H1 (cell line): Measurements from ENCODE around the gene TNNI2. TPM values are rescaled to one million over a fixed set of nuclear protein-coding genes. Genes with fewer than 3 reads are reported as not detected.

Source experiments
- CTCF ChIA-PET: fragments of 300-600 bp; sonication (Branson Sonifier 250); formaldehyde crosslinking; loops from one replicate; lab custom pipeline; 2021; ENCODE audit not compliant: partially characterized antibody; lab: Charles Lee
- POLR2A ChIA-PET: fragments of 300-600 bp; sonication (Branson Sonifier 250); formaldehyde crosslinking; loops from one replicate; lab custom pipeline; 2021; ENCODE audit warnings: inconsistent platforms; ENCODE audit not compliant: partially characterized antibody; lab: Charles Lee
- DNase-seq, 2 experiments: peaks; one replicate each; pipeline versions ENCODE4 v3.0.0 to v3.0.0-alpha.2; 2010 to 2022; ENCODE audit warnings: low spot score in 2 of 2, low read depth in 1 of 2, mixed read lengths in 1 of 2
- FAIRE-seq: peaks from 2 replicates; lab custom pipeline; 2011; peaks lifted over from hg19 to GRCh38; lab: Jason Lieb, UNC
- H2AFZ ChIP-seq: 2 replicates; pipeline ENCODE4 v1.8.1; 2012; ENCODE audit warnings: low read length, inconsistent platforms
- H2AK5ac ChIP-seq: 2 replicates; pipeline ENCODE4 v1.6.1; 2013; ENCODE audit warnings: low read depth, low read length
- H2BK120ac ChIP-seq: replicated peaks from 2 replicates; pipeline ENCODE3; 2013; ENCODE audit warnings: low read depth, low read length, inconsistent platforms
- H2BK12ac ChIP-seq: 2 replicates; pipeline ENCODE4 v1.6.1; 2013; ENCODE audit warnings: low read depth, low read length
- H2BK15ac ChIP-seq: 2 replicates; pipeline ENCODE4 v1.6.1; 2013; ENCODE audit warnings: low read length
- H2BK20ac ChIP-seq: 2 replicates; pipeline ENCODE4 v1.6.1; 2013; ENCODE audit warnings: low read length
- H2BK5ac ChIP-seq: 2 replicates; pipeline ENCODE4 v1.6.1; 2013; ENCODE audit warnings: low read depth, low read length
- H3K14ac ChIP-seq: 2 replicates; pipeline ENCODE4 v1.6.1; 2013; ENCODE audit warnings: inconsistent platforms; ENCODE audit not compliant: insufficient read length
- H3K18ac ChIP-seq: 2 replicates; pipeline ENCODE4 v1.6.1; 2013; ENCODE audit warnings: low read length; ENCODE audit errors: extremely low read depth
- H3K23ac ChIP-seq: 2 replicates; pipeline ENCODE4 v1.6.1; 2013; ENCODE audit warnings: inconsistent platforms; ENCODE audit not compliant: insufficient read length
- H3K23me2 ChIP-seq: 2 replicates; pipeline ENCODE4 v1.6.1; 2013; ENCODE audit warnings: low read depth, low read length
- H3K27ac ChIP-seq: 2 replicates; pipeline ENCODE4 v1.6.1; 2011; ENCODE audit warnings: low read depth, low read length, inconsistent platforms
- H3K27me3 ChIP-seq, 4 experiments: replicated peaks in 1 of 4; 1 replicate in 1 of 4; 2 replicates in 3 of 4; pipeline versions ENCODE4 v1.6.1 to v1.8.1; 2011 to 2013; ENCODE audit warnings: low read length in 3 of 4, mild to moderate bottlenecking in 3 of 4, inconsistent platforms in 2 of 4, mixed read lengths in 2 of 4, moderate library complexity in 1 of 4; ENCODE audit not compliant: control insufficient read depth in 3 of 4, insufficient read depth in 3 of 4; ENCODE audit errors: extremely low read depth in 1 of 4
- H3K36me3 ChIP-seq, 4 experiments: 2 replicates each; pipeline versions ENCODE4 v1.6.1 to v1.8.1; 2011 to 2013; ENCODE audit warnings: mild to moderate bottlenecking in 4 of 4, low read length in 3 of 4, moderate library complexity in 2 of 4, control low read depth in 1 of 4, inconsistent platforms in 1 of 4; ENCODE audit not compliant: insufficient read depth in 4 of 4, control insufficient read depth in 2 of 4
- H3K4ac ChIP-seq: replicated peaks from 2 replicates; pipeline ENCODE3; 2013; ENCODE audit warnings: low read length, low read depth, mixed read lengths, inconsistent platforms; ENCODE audit not compliant: insufficient read length
- H3K4me1 ChIP-seq, 4 experiments: replicated peaks in 1 of 4; 1 replicate in 1 of 4; 2 replicates in 3 of 4; pipeline versions ENCODE4 v1.6.1 to v1.8.1; 2011 to 2013; ENCODE audit warnings: low read length in 3 of 4, inconsistent platforms in 2 of 4, mixed read lengths in 1 of 4; ENCODE audit not compliant: insufficient read depth in 4 of 4, control insufficient read depth in 3 of 4
- H3K4me2 ChIP-seq, 2 experiments: 2 replicates each; pipeline versions ENCODE4 v1.6.1 to v1.8.1; 2011 to 2013; ENCODE audit warnings: low read depth in 2 of 2, low read length in 2 of 2, control low read depth in 1 of 2, inconsistent platforms in 1 of 2, mild to moderate bottlenecking in 1 of 2; ENCODE audit not compliant: insufficient read depth in 1 of 2
- H3K4me3 ChIP-seq, 4 experiments: fragments of 200-600, 300-600 bp in 1 of 4; sonication (generic), shearing (Covaris generic), sonication (Bioruptor Twin) in 1 of 4; 2 replicates each; pipeline versions ENCODE4 v1.5.1 to v1.8.1; 2011 to 2016; ENCODE audit warnings: low read length in 4 of 4, low read depth in 3 of 4, control low read depth in 2 of 4, inconsistent platforms in 2 of 4, mild to moderate bottlenecking in 2 of 4, mixed read lengths in 1 of 4, moderate library complexity in 1 of 4; ENCODE audit not compliant: insufficient read depth in 2 of 4; ENCODE audit errors: extremely low read depth in 1 of 4
- H3K56ac ChIP-seq: replicated peaks from 2 replicates; pipeline ENCODE3; 2013; ENCODE audit warnings: low read depth, mild to moderate bottlenecking, mixed read lengths, low read length, inconsistent platforms; ENCODE audit not compliant: insufficient read length
- H3K79me1 ChIP-seq: 2 replicates; pipeline ENCODE4 v1.6.1; 2013; ENCODE audit warnings: low read depth, low read length, control low read depth
- H3K79me2 ChIP-seq, 2 experiments: 2 replicates each; pipeline versions ENCODE4 v1.6.1 to v1.8.1; 2012 to 2013; ENCODE audit warnings: low read length in 2 of 2, mild to moderate bottlenecking in 2 of 2, inconsistent platforms in 1 of 2; ENCODE audit not compliant: insufficient read depth in 2 of 2, control insufficient read depth in 1 of 2
- H3K9ac ChIP-seq, 4 experiments: replicated peaks in 1 of 4; 1 replicate in 1 of 4; 2 replicates in 3 of 4; pipeline versions ENCODE4 v1.6.1 to v1.8.1; 2011 to 2013; ENCODE audit warnings: low read depth in 3 of 4, low read length in 3 of 4, control low read depth in 2 of 4, mild to moderate bottlenecking in 2 of 4, moderate library complexity in 2 of 4, inconsistent platforms in 1 of 4; ENCODE audit errors: extremely low read depth in 1 of 4
- H3K9me3 ChIP-seq, 2 experiments: 2 replicates each; pipeline versions ENCODE4 v1.6.1 to v1.8.1; 2012 to 2013; ENCODE audit warnings: mild to moderate bottlenecking in 2 of 2, moderate library complexity in 2 of 2, control low read depth in 1 of 2, inconsistent platforms in 1 of 2, low read depth in 1 of 2, low read length in 1 of 2, mixed read lengths in 1 of 2; ENCODE audit not compliant: insufficient read depth in 2 of 2
- H4K20me1 ChIP-seq, 2 experiments: replicated peaks in 1 of 2; 2 replicates each; pipeline versions ENCODE3 to v1.8.1; 2011 to 2013; ENCODE audit warnings: inconsistent platforms in 2 of 2, low read length in 2 of 2, mild to moderate bottlenecking in 1 of 2; ENCODE audit not compliant: insufficient read depth in 2 of 2, control insufficient read depth in 1 of 2
- H4K5ac ChIP-seq: 2 replicates; pipeline ENCODE4 v1.6.1; 2013; ENCODE audit warnings: low read length, low read depth, mixed read lengths, inconsistent platforms; ENCODE audit not compliant: insufficient read length
- H4K8ac ChIP-seq: 2 replicates; pipeline ENCODE4 v1.8.0; 2013; ENCODE audit warnings: mild to moderate bottlenecking, moderate library complexity, low read length, inconsistent platforms; ENCODE audit not compliant: insufficient read depth; ENCODE audit errors: extremely low read depth
- H4K91ac ChIP-seq: replicated peaks from 2 replicates; pipeline ENCODE3; 2013; ENCODE audit warnings: low read length, mixed read lengths, inconsistent platforms; ENCODE audit not compliant: insufficient read length
- CHD2 ChIP-seq: IDR thresholded peaks from 2 replicates; pipeline ENCODE4 v1.6.1; 2012; ENCODE audit warnings: low read length, improper control_type of control experiment
- EZH2 ChIP-seq: fragments of 200-600 bp; sonication (generic); IDR thresholded peaks from 2 replicates; pipeline ENCODE4 v1.7.1; 2012; ENCODE audit warnings: low read depth, mild to moderate bottlenecking, moderate library complexity, low read length, inconsistent platforms; ENCODE audit not compliant: severe bottlenecking
- NANOG ChIP-seq: IDR thresholded peaks from 2 replicates; pipeline ENCODE4 v1.6.1; 2011; ENCODE audit warnings: low read length, low read depth, mild to moderate bottlenecking, inconsistent platforms; ENCODE audit not compliant: insufficient read depth, poor library complexity, severe bottlenecking
- TAF7 ChIP-seq: optimal IDR thresholded peaks from 2 replicates; pipeline ENCODE3; 2011; ENCODE audit warnings: low read depth, mild to moderate bottlenecking, inconsistent platforms, low read length, moderate library complexity, borderline replicate concordance
- YY1 ChIP-seq: IDR thresholded peaks from 2 replicates; pipeline ENCODE4 v1.6.1; 2011; ENCODE audit warnings: low read depth, mild to moderate bottlenecking, low read length
- WGBS, 2 experiments: shearing (Covaris generic) in 1 of 2; methylation state at CpG; one replicate each; pipeline versions ENCODE4 v1.1.6 to v1.1.7; 2013 to 2015; ENCODE audit warnings: low lambda C conversion rate in 2 of 2, mixed read lengths in 2 of 2, inconsistent platforms in 1 of 2, low coverage in 1 of 2, missing lambda C conversion rate in 1 of 2; ENCODE audit not compliant: insufficient replicate concordance in 2 of 2, insufficient coverage in 1 of 2, insufficient read length in 1 of 2; ENCODE audit errors: extremely low coverage in 1 of 2, missing lambda C conversion rate in 1 of 2; 5-methylcytosine and 5-hydroxymethylcytosine counted together
- polyA plus RNA-seq, 7 experiments: library from polyadenylated mRNA; depleted of rRNA in 3 of 7; stranded (reverse) in 5 of 7; unstranded in 2 of 7; fragments of >200 nt in 5 of 7; fragments of 200-250 nt in 2 of 7; gene quantifications; 1 replicate in 5 of 7; 2 replicates in 1 of 7; 4 replicates in 1 of 7; pipeline versions ENCODE4 v1.2.1 to v1.2.3, GENCODE V29; 2011 to 2013; ENCODE audit warnings: missing spikeins in 2 of 7, mixed read lengths in 2 of 7
- total RNA-seq: library from RNA; stranded (reverse); fragmentation: NEBNext Ultra II Directional; extraction: Animal tissue kit (Norgen Biotek cat#: 25700); gene quantifications from 2 replicates; pipeline ENCODE4 v1.2.1, GENCODE V29; 2021
- TF ChIP-seq, protein P1 (sequence below): IDR thresholded peaks from 2 replicates; pipeline ENCODE4 v1.6.1; 2012; ENCODE audit warnings: low read length, inconsistent platforms
- TF ChIP-seq, protein P2 (sequence below): IDR thresholded peaks from 2 replicates; pipeline ENCODE4 v1.6.1; 2012; ENCODE audit warnings: inconsistent platforms
- TF ChIP-seq, protein P3 (sequence below), 3 experiments: IDR thresholded peaks; 1 replicate in 2 of 3; 2 replicates in 1 of 3; pipeline versions ENCODE4 v1.5.1 to v1.6.1; 2011; ENCODE audit warnings: low read length in 3 of 3, mild to moderate bottlenecking in 3 of 3, inconsistent platforms in 2 of 3, low read depth in 1 of 3, moderate library complexity in 1 of 3; ENCODE audit not compliant: insufficient read depth in 1 of 3; ENCODE audit errors: control extremely low read depth in 1 of 3

Gene TNNI2
- total and polyA plus RNA-seq, 2 of the 8 experiments (the other 6 are each of a cell fraction or from before 2014, with no cell fraction given): not detected

DNA sequence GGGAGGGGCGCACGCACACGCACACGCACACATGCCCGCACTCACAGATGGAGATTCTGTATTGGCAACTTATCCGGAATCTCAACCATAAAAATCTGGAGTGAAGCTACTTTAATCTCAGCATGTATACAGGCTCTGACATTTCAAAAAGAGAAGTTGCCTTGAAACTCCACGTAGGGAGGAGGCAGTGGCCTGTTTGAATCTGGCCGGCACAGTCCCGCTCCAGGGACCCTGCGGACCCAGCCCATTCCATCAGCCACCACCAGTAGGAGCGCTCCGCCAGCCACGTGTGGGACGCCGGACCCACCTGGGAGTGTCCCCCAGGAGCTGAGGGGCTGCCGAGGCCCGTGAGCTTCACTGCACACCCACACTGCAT, 5.9 kb upstream of the TNNI2 start:
- no peak overlapping the region for H3K23ac ChIP-seq
- H3K9me3 ChIP-seq: no peaks in the 10 kb centered on the region
- H2BK20ac ChIP-seq: no peak overlapping the region
- H3K18ac ChIP-seq: no peak overlapping the region; the same call in 1 of the 2 replicates
- 40% methylated on average over 17 of the region's 17 CpGs; no CpG with 5 or more reads in 1 of the 2 experiments for WGBS, 2 experiments
- H3K9ac ChIP-seq: no peak overlapping the region
- H2AFZ ChIP-seq: no peak overlapping the region
- H3K27ac ChIP-seq: no peak overlapping the region
- POLR2A ChIA-PET: interaction anchor here (0.6 to 0.9 kb wide), 2 partner anchors 37 to 139 kb away, joined by 3 to 4 read pairs; no protein-coding TSS in a partner anchor
- FAIRE-seq (no peak), DNase-seq (no peak)
- no peaks in the 10 kb centered on the region for H3K79me2 ChIP-seq
- no peak overlapping the region for H2AK5ac ChIP-seq
- H3K56ac ChIP-seq: no peak overlapping the region
- H3K4me3 ChIP-seq: peak overlapping the region in 1 of 4 experiments; percentile 68; a peak in 3 of 8 replicates
- no peak overlapping the region for H2BK120ac ChIP-seq
- H3K4me1 ChIP-seq: peaks cover 0 to 4% (median 2%) of the 10 kb centered on the region in 4 experiments; a peak in 4 of 7 replicates
- CTCF ChIA-PET: interaction anchor here (0.6 to 15.8 kb wide), 108 partner anchors 8 to 1088 kb away, joined by 3 to 439 read pairs (median 5); partner anchors contain the start of genes CTSD, IFITM10, KRTAP5-6 and LSP1
- H2BK5ac ChIP-seq: no peak overlapping the region; the same call in 1 of the 2 replicates
- H2BK12ac ChIP-seq: no peak overlapping the region
- no peak overlapping the region for H3K14ac ChIP-seq
- peak overlapping the region; percentile 20 to 86; a peak in 3 of 4 replicates for H3K4me2 ChIP-seq
- H3K36me3 ChIP-seq: no peaks in the 10 kb centered on the region
- H4K20me1 ChIP-seq: no peaks in the 10 kb centered on the region
- H2BK15ac ChIP-seq: no peak overlapping the region
- H4K5ac ChIP-seq: no peak overlapping the region
- no peaks in the 10 kb centered on the region for H3K23me2 ChIP-seq
- H4K8ac ChIP-seq: peak overlapping the region; percentile 31; the same call in 1 of the 2 replicates
- no peak overlapping the region for H4K91ac ChIP-seq
- no peaks in the 10 kb centered on the region for H3K79me1 ChIP-seq
- peaks cover 0 to 6% (median 1%) of the 10 kb centered on the region in 4 experiments; a peak in 3 of 7 replicates for H3K27me3 ChIP-seq
- no peak overlapping the region for H3K4ac ChIP-seq
- no peak for TF ChIP-seq YY1
- TF ChIP-seq NANOG: no peak
- TF ChIP-seq EZH2: no peak
- TF ChIP-seq, protein P1, sequence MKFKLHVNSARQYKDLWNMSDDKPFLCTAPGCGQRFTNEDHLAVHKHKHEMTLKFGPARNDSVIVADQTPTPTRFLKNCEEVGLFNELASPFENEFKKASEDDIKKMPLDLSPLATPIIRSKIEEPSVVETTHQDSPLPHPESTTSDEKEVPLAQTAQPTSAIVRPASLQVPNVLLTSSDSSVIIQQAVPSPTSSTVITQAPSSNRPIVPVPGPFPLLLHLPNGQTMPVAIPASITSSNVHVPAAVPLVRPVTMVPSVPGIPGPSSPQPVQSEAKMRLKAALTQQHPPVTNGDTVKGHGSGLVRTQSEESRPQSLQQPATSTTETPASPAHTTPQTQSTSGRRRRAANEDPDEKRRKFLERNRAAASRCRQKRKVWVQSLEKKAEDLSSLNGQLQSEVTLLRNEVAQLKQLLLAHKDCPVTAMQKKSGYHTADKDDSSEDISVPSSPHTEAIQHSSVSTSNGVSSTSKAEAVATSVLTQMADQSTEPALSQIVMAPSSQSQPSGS: no peak
- TF ChIP-seq, protein P2, sequence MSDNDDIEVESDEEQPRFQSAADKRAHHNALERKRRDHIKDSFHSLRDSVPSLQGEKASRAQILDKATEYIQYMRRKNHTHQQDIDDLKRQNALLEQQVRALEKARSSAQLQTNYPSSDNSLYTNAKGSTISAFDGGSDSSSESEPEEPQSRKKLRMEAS: peak; percentile 44; the same call in 1 of the 2 replicates
- no peak for TF ChIP-seq TAF7
- TF ChIP-seq, protein P3, sequence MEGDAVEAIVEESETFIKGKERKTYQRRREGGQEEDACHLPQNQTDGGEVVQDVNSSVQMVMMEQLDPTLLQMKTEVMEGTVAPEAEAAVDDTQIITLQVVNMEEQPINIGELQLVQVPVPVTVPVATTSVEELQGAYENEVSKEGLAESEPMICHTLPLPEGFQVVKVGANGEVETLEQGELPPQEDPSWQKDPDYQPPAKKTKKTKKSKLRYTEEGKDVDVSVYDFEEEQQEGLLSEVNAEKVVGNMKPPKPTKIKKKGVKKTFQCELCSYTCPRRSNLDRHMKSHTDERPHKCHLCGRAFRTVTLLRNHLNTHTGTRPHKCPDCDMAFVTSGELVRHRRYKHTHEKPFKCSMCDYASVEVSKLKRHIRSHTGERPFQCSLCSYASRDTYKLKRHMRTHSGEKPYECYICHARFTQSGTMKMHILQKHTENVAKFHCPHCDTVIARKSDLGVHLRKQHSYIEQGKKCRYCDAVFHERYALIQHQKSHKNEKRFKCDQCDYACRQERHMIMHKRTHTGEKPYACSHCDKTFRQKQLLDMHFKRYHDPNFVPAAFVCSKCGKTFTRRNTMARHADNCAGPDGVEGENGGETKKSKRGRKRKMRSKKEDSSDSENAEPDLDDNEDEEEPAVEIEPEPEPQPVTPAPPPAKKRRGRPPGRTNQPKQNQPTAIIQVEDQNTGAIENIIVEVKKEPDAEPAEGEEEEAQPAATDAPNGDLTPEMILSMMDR (IDR thresholded peaks at IDR 0.05; ENCODE audit: control extremely low read depth in 1 of 3, insufficient read depth in 1 of 3, low read depth in 1 of 3, low read length in 3 of 3): peak in 1 of 3 experiments; percentile 22; a peak in 1 of 4 replicates
- TF ChIP-seq CHD2: no peak
